ENCODE results near the gene TMCC2.

GRCh38 chr1:205229916-205230700 is 2.4 kb downstream of the TMCC2 start:
- no peak for TF ChIP-seq EZH2 (IDR thresholded peaks at IDR 0.05; ENCODE audit: borderline replicate concordance, low read depth, low read length, poor library complexity, severe bottlenecking)
- TF ChIP-seq, protein P1, sequence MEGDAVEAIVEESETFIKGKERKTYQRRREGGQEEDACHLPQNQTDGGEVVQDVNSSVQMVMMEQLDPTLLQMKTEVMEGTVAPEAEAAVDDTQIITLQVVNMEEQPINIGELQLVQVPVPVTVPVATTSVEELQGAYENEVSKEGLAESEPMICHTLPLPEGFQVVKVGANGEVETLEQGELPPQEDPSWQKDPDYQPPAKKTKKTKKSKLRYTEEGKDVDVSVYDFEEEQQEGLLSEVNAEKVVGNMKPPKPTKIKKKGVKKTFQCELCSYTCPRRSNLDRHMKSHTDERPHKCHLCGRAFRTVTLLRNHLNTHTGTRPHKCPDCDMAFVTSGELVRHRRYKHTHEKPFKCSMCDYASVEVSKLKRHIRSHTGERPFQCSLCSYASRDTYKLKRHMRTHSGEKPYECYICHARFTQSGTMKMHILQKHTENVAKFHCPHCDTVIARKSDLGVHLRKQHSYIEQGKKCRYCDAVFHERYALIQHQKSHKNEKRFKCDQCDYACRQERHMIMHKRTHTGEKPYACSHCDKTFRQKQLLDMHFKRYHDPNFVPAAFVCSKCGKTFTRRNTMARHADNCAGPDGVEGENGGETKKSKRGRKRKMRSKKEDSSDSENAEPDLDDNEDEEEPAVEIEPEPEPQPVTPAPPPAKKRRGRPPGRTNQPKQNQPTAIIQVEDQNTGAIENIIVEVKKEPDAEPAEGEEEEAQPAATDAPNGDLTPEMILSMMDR (conservative IDR thresholded peaks at IDR 0.05; ENCODE audit: low read depth, low read length) = no peak

Data from A673 (cell line).